ENCODE measurements around the gene PIR. TPM values are rescaled to one million over a fixed set of nuclear protein-coding genes. Genes with fewer than 3 reads are reported as not detected.

PIR gene
- total and polyA plus RNA-seq, 9 of the 15 experiments (the other 6 are each of a cell fraction or from before 2014, with no cell fraction given), result 7.5 to 29.8 (median 11.5) TPM

DNA sequence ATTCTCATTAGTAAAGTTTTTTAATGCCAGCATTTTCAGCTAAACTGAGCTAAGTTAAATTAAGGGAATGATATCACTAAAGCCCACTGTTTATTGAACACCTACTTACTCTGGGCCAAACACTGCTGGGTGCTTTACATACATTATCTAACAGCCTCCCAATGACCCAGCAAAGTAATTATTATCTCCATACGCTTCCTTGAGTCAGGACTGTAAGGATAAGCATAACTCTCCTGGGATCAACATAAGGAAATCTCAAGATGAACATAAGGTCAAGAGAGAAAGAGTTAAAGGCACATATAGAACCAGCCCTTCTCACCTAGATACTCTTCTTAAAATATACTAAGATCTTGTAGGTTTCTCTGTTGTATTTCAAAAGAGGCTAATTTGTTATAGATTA, 21.1 kb upstream of the PIR start (continued):
- TF ChIP-seq, protein P1, sequence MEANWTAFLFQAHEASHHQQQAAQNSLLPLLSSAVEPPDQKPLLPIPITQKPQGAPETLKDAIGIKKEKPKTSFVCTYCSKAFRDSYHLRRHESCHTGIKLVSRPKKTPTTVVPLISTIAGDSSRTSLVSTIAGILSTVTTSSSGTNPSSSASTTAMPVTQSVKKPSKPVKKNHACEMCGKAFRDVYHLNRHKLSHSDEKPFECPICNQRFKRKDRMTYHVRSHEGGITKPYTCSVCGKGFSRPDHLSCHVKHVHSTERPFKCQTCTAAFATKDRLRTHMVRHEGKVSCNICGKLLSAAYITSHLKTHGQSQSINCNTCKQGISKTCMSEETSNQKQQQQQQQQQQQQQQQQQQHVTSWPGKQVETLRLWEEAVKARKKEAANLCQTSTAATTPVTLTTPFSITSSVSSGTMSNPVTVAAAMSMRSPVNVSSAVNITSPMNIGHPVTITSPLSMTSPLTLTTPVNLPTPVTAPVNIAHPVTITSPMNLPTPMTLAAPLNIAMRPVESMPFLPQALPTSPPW (CRISPR knock-in tag; IDR thresholded peaks at IDR 0.05), result no peak
- TF ChIP-seq ZFP30 (CRISPR knock-in tag; IDR thresholded peaks at IDR 0.05; ENCODE audit: borderline replicate concordance) (no peak), RFX1 (IDR thresholded peaks at IDR 0.05) (no peak), NCOR1 (IDR thresholded peaks at IDR 0.05) (peak; percentile 46; the same call in 1 of the 2 replicates), TAF15 (IDR thresholded peaks at IDR 0.05; ENCODE audit: low read depth, low read length) (no peak), PTTG1 (tag; IDR thresholded peaks at IDR 0.05; ENCODE audit: low read depth) (no peak), CBX5 (IDR thresholded peaks at IDR 0.05; ENCODE audit: borderline replicate concordance, low read depth) (no peak), ZNF431 (CRISPR knock-in tag; IDR thresholded peaks at IDR 0.05) (no peak), ZNF655 (CRISPR knock-in tag; IDR thresholded peaks at IDR 0.05) (no peak), GATAD2A (IDR thresholded peaks at IDR 0.05) (no peak), KDM1A (IDR thresholded peaks at IDR 0.05) (0 out of 4 replicates have a peak, but pooled peaks of 1 of the 2 experiments have one; percentile 25), ARID1B (IDR thresholded peaks at IDR 0.05) (peak; percentile 35; the same call in 1 of the 2 replicates), RBM25 (IDR thresholded peaks at IDR 0.05; ENCODE audit: low read depth, low read length, severe bottlenecking) (peak; percentile 45), SRSF7 (optimal IDR thresholded peaks at IDR 0.05; ENCODE audit: low read depth, low read length) (no peak), POLR3A (IDR thresholded peaks at IDR 0.05; ENCODE audit: borderline replicate concordance, extremely low read depth, insufficient read depth, insufficient read length) (no peak), ZNF121 (CRISPR knock-in tag; conservative IDR thresholded peaks at IDR 0.05) (no peak), THRAP3 (IDR thresholded peaks at IDR 0.05; ENCODE audit: borderline replicate concordance) (no peak), KAT8 (IDR thresholded peaks at IDR 0.05; ENCODE audit: low read depth) (no peak), ZNF140 (CRISPR knock-in tag; IDR thresholded peaks at IDR 0.05) (no peak), ATF1 (CRISPR knock-in tag; IDR thresholded peaks at IDR 0.05) (no peak), ATF1 (tag; IDR thresholded peaks at IDR 0.05) (no peak), EP300 (IDR thresholded peaks at IDR 0.05; ENCODE audit: low read length) (peak; percentile 61; the same call in 1 of the 2 replicates), ZNF668 (CRISPR knock-in tag; IDR thresholded peaks at IDR 0.05) (no peak), CBX1 (IDR thresholded peaks at IDR 0.05; ENCODE audit: low read depth) (no peak), FOXK1 (CRISPR knock-in tag; IDR thresholded peaks at IDR 0.05; ENCODE audit: borderline replicate concordance) (no peak), HEY1 (CRISPR knock-in tag; IDR thresholded peaks at IDR 0.05; ENCODE audit: borderline replicate concordance) (no peak), ESRRA (IDR thresholded peaks at IDR 0.05; ENCODE audit: borderline replicate concordance, low read depth) (no peak)
- TF ChIP-seq, protein P2, sequence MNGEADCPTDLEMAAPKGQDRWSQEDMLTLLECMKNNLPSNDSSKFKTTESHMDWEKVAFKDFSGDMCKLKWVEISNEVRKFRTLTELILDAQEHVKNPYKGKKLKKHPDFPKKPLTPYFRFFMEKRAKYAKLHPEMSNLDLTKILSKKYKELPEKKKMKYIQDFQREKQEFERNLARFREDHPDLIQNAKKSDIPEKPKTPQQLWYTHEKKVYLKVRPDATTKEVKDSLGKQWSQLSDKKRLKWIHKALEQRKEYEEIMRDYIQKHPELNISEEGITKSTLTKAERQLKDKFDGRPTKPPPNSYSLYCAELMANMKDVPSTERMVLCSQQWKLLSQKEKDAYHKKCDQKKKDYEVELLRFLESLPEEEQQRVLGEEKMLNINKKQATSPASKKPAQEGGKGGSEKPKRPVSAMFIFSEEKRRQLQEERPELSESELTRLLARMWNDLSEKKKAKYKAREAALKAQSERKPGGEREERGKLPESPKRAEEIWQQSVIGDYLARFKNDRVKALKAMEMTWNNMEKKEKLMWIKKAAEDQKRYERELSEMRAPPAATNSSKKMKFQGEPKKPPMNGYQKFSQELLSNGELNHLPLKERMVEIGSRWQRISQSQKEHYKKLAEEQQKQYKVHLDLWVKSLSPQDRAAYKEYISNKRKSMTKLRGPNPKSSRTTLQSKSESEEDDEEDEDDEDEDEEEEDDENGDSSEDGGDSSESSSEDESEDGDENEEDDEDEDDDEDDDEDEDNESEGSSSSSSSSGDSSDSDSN (IDR thresholded peaks at IDR 0.05; ENCODE audit: borderline replicate concordance in 1 of 2, low read depth in 2 of 2, low read length in 2 of 2), result no peak
